IPS DF 4.7 (cell line): ENCODE measurements around the gene NAALADL2.
"Not testable (repeated sequence)": the region's sequence is repeated elsewhere in the genome, so short reads cannot be mapped to it uniquely, and the experiment has no call there.

Experiments used
- DNase-seq: peaks from one replicate; pipeline ENCODE4 v3.0.0-alpha.2; 2013; ENCODE audit warnings: low spot score; ENCODE audit errors: extremely low read depth

The NAALADL2 gene

GRCh38 chr3:175413926-175414325 is 554.8 kb downstream of the NAALADL2 start:
- DNase-seq, result no peak

DNA sequence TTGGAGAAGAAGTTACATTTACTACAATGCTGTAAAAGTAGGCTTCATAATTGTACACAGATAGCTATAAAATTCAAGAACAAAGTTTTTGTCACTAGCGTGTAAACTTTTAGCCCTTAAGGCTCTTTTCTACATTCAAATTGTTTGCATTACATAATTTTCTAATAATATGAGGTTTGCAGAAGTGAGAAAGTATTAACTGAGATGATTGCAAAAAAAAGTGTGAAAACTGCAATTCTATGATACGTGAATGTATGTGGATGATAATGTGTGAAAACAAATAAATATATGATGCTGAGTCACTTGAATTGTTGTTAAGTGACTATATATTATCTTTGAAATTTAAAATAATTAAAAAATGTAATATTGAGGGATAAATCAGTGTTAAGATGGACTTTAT is 557.5 kb downstream of the NAALADL2 start:
- DNase-seq, result no peak

GRCh38 chr3:175417426-175417825 is 558.3 kb downstream of the NAALADL2 start:
- DNase-seq, result no peak

DNA sequence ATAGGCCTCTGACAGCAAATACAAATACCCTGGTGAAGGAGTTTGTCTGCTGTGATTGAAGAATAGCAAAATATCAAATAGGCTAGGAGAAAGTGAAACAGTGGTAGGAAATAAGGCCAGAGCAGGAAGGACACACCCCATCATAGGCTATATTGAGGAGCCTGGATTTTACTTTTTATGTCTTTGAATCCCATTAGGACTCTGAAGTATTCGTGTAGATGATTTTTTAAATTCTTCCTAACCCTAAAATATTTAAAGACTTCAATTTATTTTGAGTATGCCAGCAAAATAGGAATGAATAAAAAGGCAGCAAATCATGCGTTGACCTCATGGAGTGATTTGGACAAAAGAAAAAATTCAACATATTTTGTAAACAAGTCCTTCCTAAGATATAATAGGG is 562.8 kb downstream of the NAALADL2 start:
- no peak for DNase-seq

DNA sequence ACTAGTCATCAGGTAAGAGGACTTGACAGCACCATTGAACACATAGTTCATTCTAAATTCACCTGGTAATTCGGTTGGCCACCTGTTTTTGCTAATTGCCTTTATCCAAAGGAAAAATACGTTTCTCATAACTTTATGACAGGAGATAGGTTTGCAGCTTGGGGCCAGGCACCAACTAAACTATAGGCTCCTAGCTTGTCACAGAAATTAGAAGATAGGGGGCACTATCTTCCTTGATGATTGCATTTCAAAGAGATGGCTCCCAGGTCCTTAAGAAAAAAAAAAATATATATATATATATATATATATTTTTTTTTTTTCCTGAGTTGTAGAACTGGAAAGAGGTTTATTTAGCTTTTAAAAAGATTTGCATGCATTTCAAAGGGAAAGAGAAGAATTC is 563.6 kb downstream of the NAALADL2 start:
- no peak for DNase-seq

GRCh38 chr3:175423848-175424247 is 564.7 kb downstream of the NAALADL2 start:
- not testable (repeated sequence) for DNase-seq

- DNase-seq, result no peak
Measured at GRCh38 chr3:175426805-175427204, 567.7 kb downstream of the NAALADL2 start.

DNA sequence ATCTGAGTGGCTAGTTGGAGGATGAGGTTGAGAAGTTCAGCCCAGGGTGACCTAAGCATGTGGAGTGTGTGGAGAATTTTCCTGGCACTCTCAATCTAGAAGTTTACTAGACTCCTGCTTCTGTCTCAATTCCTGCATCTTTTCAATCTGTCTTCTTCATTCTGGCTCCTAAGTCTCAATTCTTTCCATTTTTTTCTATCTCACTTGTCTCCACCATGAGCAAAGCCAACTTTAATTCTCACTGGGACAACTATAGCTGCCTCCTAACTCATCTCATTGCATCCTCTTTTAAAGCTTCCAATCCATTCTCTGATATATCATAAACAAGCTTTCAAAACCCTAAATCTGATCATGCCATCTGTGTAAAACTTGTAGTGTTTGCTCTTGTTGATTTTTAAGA is 569.3 kb downstream of the NAALADL2 start:
- DNase-seq, result no peak

GRCh38 chr3:175430983-175431773 is 572.0 kb downstream of the NAALADL2 start:
- no peak for DNase-seq

- DNase-seq, result no peak
Measured at GRCh38 chr3:175432376-175433025, 573.4 kb downstream of the NAALADL2 start.

DNA sequence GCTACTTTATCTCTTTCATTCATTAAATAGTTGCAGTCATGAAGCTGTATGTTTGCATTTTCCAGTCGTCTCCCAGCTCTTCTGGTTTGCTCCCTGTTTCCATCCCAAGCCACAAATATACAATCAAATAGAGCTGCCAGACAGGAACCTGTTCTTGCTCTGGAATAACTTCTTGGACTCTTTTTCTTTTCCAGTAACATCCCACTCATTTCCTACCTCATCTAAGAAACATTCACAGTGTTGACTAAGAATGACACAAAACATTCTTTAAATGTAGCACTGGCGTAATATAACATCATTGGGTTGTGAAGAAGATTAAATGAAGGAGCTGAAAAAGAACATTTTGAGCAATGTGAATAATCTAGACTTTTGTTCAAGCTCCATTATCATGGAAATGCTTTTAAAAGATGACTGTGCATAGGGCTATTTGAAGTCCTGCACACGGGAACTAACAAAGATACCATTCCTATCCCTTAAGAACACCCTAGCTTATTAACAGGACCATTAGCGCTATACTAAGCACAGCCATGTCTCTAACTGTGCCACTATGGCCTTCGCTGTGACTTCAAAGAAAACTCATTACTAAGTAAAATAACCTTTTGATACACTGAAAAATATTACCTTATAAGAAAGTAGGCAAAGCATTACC is 574.0 kb downstream of the NAALADL2 start:
- no peak for DNase-seq

DNA sequence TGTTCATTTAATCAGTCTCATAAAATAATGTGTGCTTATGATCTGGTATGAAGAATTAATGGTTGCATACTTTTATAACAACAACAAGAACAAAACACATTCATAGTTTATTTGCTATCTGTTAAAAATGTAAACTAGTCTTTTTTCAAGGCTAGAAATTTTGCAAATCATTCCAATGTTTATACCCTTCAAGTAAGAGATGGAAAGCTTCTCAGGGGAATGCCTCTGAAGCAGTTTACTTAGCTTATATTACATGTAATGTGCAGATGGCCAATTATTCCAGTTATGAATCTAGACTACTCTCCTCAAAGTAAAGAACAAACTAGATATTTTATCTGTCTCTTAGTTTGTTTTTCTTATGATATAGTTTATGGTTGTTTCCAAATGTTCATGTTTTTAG is 575.4 kb downstream of the NAALADL2 start:
- no peak for DNase-seq

DNA sequence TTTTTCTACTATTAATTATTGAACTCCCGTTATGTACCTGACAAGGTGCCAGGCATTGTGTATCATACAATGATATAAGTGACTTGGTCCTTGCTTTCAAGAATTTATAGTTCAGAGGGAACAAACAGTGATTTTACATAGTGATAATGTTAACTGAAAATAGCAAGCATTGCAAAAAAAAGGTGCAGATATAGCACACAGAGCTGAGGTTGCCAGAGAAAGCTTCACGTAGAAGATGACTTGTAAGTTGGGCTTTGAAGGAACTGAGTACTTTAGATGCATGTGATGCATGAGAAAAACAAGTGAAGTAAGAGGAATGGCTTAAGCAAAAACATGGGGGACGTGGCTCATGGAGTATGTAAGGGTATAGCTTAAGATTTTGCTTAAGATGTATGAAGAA is 584.5 kb downstream of the NAALADL2 start:
- DNase-seq, result no peak

- DNase-seq, result no peak
Measured at GRCh38 chr3:175445741-175446140, 586.6 kb downstream of the NAALADL2 start.

- no peak for DNase-seq
Measured at GRCh38 chr3:175447521-175447920, 588.4 kb downstream of the NAALADL2 start.

DNA sequence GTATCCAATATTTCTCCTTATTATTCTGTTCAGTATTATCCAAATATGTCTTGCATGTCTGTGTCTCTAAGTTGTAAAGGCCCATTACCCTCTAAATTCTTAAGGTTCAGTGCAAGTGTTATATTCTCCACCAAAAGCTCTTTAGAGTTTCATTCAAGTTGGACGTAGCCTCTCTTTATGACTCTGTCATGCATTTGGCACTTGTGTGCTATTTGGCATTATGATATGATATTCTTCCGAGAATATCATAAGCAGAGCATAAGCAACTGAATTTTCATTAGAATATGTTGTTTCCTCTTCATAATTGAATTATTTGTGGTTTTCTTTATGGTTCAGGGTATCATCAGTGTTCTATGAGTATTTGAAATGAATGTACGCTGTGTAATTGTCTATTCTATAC is 594.2 kb downstream of the NAALADL2 start:
- no peak for DNase-seq

DNA sequence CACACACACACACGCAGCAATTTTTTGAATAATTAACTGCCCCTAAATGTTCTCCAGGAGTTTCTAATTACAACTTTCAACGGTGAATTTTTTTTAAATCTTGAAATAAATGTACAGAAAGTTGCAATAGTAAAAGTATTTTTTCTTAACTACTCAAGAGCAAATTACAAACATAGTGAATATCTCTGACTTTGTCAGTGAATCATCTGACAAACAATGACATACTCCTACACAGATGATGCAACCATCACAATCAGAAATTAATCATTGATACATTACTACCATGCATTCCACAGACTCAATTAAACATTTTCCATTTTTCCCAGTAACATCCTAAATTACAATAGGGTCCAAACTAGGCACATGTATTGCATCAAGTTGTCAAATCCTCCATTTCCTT is 597.3 kb downstream of the NAALADL2 start:
- DNase-seq, result no peak

GRCh38 chr3:175457301-175457700 is 598.2 kb downstream of the NAALADL2 start:
- no peak for DNase-seq

DNA sequence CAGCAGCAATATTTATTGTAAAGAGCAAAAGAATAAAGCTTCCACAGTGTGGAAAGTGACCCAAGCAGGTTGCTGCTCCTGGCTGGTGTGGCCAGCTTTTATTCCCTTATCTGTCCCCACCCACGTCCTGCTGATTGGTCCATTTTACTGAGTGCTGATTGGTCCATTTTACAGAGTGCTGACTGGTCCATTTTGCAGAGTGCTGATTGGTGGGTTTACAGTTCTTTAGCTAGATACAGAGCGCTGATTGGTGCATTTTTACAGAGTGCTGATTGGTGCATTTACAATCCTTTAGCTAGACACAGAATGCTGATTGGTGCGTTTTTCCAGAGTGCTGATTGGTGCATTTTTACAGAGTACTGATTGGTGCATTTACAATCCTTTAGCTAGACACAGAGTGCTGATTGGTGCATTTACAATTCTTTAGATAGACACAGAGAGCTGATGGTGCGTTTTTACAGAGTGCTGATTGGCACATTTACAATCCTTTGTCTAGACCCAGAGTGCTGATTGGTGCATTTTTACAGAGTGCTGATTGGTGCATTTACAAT is 601.8 kb downstream of the NAALADL2 start:
- not testable (repeated sequence) for DNase-seq

GRCh38 chr3:175464362-175464761 is 605.2 kb downstream of the NAALADL2 start:
- no peak for DNase-seq

- DNase-seq, result no peak
Measured at GRCh38 chr3:175469124-175469523, 610.0 kb downstream of the NAALADL2 start.

DNA sequence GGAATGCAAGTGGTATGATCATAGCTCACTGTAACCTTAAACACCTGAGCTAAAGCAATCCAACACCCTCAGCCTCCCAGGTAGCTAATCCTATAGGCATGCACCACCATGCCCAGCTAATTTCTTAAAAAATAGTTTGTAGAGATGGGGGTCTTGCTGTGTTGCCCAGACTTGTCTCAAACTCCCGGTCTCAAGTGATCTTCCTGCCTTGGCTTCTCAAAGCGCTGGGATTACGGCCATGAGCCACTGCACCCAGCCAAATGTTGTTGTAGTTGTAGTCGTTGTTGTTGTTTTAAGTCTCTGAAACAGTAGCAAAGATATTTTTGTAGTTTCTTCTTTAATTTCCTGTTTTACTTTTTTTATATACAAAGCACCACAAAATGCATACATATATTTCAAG is 616.6 kb downstream of the NAALADL2 start:
- DNase-seq, result no peak
